CD4-positive, CD25-positive, alpha-beta regulatory T cell (primary cell): ENCODE measurements around the gene TLX1. TPM values are rescaled to one million over a fixed set of nuclear protein-coding genes. Genes with fewer than 3 reads are reported as not detected.

ENCODE experiments used
- ATAC-seq, 2 donors: fragments of 150-1000 bp; cut with Tn5 transposase; one replicate each; pipeline ENCODE4 v1.10.0; 2021; ENCODE audit warnings: low read depth in 2 of 2, moderate number of reproducible peaks in 2 of 2, moderate library complexity in 1 of 2
- DNase-seq, 3 donors: peaks; one replicate each; pipeline versions ENCODE4 v3.0.0 to v3.0.0-alpha.2; 2012 to 2022; ENCODE audit warnings: mixed read lengths in 1 of 3
- H3K27ac ChIP-seq: one replicate; pipeline ENCODE4 v1.7.0; 2013; ENCODE audit warnings: mild to moderate bottlenecking, low read length; ENCODE audit not compliant: insufficient read depth, poor library complexity, severe bottlenecking
- H3K27me3 ChIP-seq: one replicate; pipeline ENCODE4 v1.7.0; 2013; ENCODE audit warnings: low read length; ENCODE audit not compliant: control insufficient read depth, insufficient read depth
- H3K36me3 ChIP-seq: one replicate; pipeline ENCODE4 v1.7.0; 2013; ENCODE audit warnings: mild to moderate bottlenecking, low read length, moderate library complexity; ENCODE audit not compliant: control insufficient read depth, insufficient read depth
- H3K4me1 ChIP-seq: 2 replicates; pipeline ENCODE4 v1.7.0; 2013; ENCODE audit warnings: mild to moderate bottlenecking, low read length; ENCODE audit not compliant: insufficient read depth, control insufficient read depth, poor library complexity, severe bottlenecking
- H3K4me3 ChIP-seq: one replicate; pipeline ENCODE4 v1.7.0; 2013; ENCODE audit warnings: low read depth, mild to moderate bottlenecking, low read length, moderate library complexity
- H3K9me3 ChIP-seq, 2 experiments: 1 replicate in 1 of 2; 2 replicates in 1 of 2; pipeline ENCODE4 v1.7.0; 2013; ENCODE audit warnings: low read length in 2 of 2, mild to moderate bottlenecking in 1 of 2, moderate library complexity in 1 of 2; ENCODE audit not compliant: control insufficient read depth in 2 of 2
- H3K27ac Mint-ChIP-seq, 3 donors: one replicate each; pipeline ENCODE4 v1.8.0; 2020 to 2022; ENCODE audit warnings: mild to moderate bottlenecking in 3 of 3, mixed read lengths in 3 of 3, moderate library complexity in 2 of 3
- H3K27me3 Mint-ChIP-seq: one replicate; pipeline ENCODE4 v1.8.0; 2022; ENCODE audit warnings: mild to moderate bottlenecking, mixed read lengths
- H3K36me3 Mint-ChIP-seq: one replicate; pipeline ENCODE4 v1.8.0; 2020; ENCODE audit warnings: mixed read lengths
- H3K4me1 Mint-ChIP-seq, 4 donors: one replicate each; pipeline ENCODE4 v1.8.0; 2020 to 2022; ENCODE audit warnings: mixed read lengths in 4 of 4, mild to moderate bottlenecking in 1 of 4
- H3K4me3 Mint-ChIP-seq, 4 donors: one replicate each; pipeline ENCODE4 v1.8.0; 2020 to 2022; ENCODE audit warnings: mild to moderate bottlenecking in 4 of 4, mixed read lengths in 4 of 4, moderate library complexity in 3 of 4
- H3K9me3 Mint-ChIP-seq, 7 donors: one replicate each; pipeline ENCODE4 v1.8.0; 2020 to 2022; ENCODE audit warnings: mixed read lengths in 7 of 7, mild to moderate bottlenecking in 3 of 7, moderate library complexity in 2 of 7
- polyA plus RNA-seq, 4 donors: library from polyadenylated mRNA; unstranded; fragments of 300-500 nt; fragmentation: Illumina TruSeq; gene quantifications; one replicate each; pipeline ENCODE4 v1.2.3, GENCODE V29; 2021
- total RNA-seq: library from RNA; stranded (reverse); gene quantifications from one replicate; pipeline ENCODE4 v1.2.3, GENCODE V29; 2022

Gene TLX1
- total and polyA plus RNA-seq, 5 donors from 2014 or later, result not detected

DNA sequence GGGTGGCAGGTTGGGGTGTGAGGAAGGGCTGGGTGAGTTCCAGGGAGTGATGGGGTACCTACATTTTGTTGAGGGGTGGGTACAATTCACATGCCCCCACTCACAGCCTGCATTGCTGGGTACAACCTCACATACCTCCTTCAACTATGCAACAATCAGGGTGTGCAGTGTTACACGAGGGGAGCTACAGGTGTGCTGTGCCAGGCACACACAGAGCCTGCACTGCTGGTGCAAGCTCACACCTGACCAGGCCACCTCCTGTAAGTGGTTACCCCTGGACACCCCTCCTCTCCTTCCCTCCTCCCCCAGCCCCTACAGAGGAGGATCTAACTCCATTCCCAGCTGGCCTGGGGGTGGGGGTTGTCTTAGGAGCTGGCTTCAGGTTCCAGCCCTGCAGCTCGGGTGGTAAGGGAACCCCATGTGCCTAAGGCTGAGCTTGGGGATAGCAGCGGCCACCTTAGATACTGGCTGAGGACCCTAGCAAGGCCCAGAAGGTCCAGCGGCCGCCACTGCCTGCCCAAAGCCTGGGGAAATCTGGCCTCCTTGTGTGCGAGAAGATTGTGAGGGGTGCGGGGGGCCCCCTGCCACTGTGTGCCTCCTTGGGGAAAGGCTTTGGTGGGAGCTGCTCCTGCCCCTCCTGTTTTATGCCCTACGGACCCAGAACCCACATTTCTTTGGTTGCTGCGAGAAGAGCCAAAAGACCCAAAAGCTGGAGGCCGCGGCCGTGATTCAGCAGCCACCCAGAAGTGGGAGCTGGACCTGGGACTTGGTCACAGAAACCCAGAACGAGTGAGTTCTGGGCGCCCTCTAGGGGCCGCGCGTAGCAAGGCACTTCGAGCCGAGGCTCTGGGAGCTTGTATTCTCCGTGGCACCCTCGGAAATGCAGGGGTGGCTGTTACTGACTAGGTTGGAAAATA, 10.8 kb downstream of the TLX1 start:
- Histone ChIP-seq H3K9me3 (no peaks in the 10 kb centered on the region), H3K27ac (no peak overlapping the region), H3K36me3 (no peaks in the 10 kb centered on the region), H3K4me3 (peak overlapping the region; percentile 43), H3K27me3 (peaks cover 43% of the 10 kb centered on the region), H3K4me1 (peaks cover 23% of the 10 kb centered on the region)
- Mint-ChIP-seq H3K4me1 (peaks cover 5 to 48% (median 13%) of the 10 kb centered on the region in 4 donors), H3K36me3 (no peaks in the 10 kb centered on the region), H3K4me3 (no peak overlapping the region), H3K27me3 (peaks cover 94% of the 10 kb centered on the region), H3K9me3 (no peaks in the 10 kb centered on the region), H3K27ac (no peak overlapping the region)
- ATAC-seq (peak; percentile 76 to 79), DNase-seq (peak; percentile 62 to 81 (median 74))

- Histone ChIP-seq H3K4me1 (peaks cover 20% of the 10 kb centered on the region), H3K9me3 (no peaks in the 10 kb centered on the region), H3K27me3 (peaks cover 45% of the 10 kb centered on the region), H3K4me3 (peak overlapping the region; percentile 43), H3K27ac (no peak overlapping the region), H3K36me3 (no peaks in the 10 kb centered on the region)
- DNase-seq (no peak), ATAC-seq (no peak)
- Mint-ChIP-seq H3K4me1 (peaks cover 5 to 47% (median 12%) of the 10 kb centered on the region in 4 donors), H3K27ac (no peak overlapping the region), H3K27me3 (peaks cover 94% of the 10 kb centered on the region), H3K36me3 (no peaks in the 10 kb centered on the region), H3K9me3 (no peaks in the 10 kb centered on the region), H3K4me3 (no peak overlapping the region)
These were observed 11.6 kb downstream of the TLX1 start for GRCh38 chr10:101142533-101143344.

DNA sequence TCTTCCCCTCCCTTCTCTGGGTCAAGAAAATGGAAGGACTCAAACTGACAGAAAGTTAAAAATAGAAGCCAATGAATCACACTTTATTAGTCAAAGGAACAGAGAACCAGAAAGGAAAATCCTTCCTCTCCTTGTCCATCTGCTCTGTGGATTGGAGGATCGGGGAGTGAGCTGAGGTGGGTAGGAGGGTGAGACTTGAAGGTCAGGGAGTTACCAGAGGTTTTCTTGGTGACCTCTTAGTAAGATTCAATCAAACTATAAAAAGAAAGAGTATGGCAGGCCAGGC, 12.2 kb downstream of the TLX1 start:
- no peaks in the 10 kb centered on the region for H3K36me3 ChIP-seq
- DNase-seq (no peak), ATAC-seq (no peak)
- Mint-ChIP-seq H3K4me3 (no peak overlapping the region), H3K27me3 (peaks cover 94% of the 10 kb centered on the region), H3K36me3 (no peaks in the 10 kb centered on the region), H3K27ac (no peak overlapping the region), H3K9me3 (no peaks in the 10 kb centered on the region), H3K4me1 (peaks cover 4 to 42% (median 8%) of the 10 kb centered on the region in 4 donors)
- peaks cover 45% of the 10 kb centered on the region for H3K27me3 ChIP-seq
- no peak overlapping the region for H3K27ac ChIP-seq
- H3K4me3 ChIP-seq, result no peak overlapping the region
- H3K4me1 ChIP-seq, result peaks cover 20% of the 10 kb centered on the region
- H3K9me3 ChIP-seq, result no peaks in the 10 kb centered on the region

- Mint-ChIP-seq H3K36me3 (no peaks in the 10 kb centered on the region), H3K27ac (no peak overlapping the region), H3K4me1 (peaks cover 4 to 36% (median 4%) of the 10 kb centered on the region in 4 donors), H3K27me3 (peaks cover 92% of the 10 kb centered on the region), H3K4me3 (no peak overlapping the region), H3K9me3 (peaks cover 0 to 2% (median 0%) of the 10 kb centered on the region in 7 donors)
- Histone ChIP-seq H3K4me1 (peaks cover 20% of the 10 kb centered on the region), H3K27ac (no peak overlapping the region), H3K4me3 (no peak overlapping the region), H3K27me3 (peaks cover 42% of the 10 kb centered on the region), H3K36me3 (no peaks in the 10 kb centered on the region), H3K9me3 (peaks cover 0 to 4% of the 10 kb centered on the region in 2 experiments)
- DNase-seq (no peak), ATAC-seq (no peak)
These were observed 13.0 kb downstream of the TLX1 start for GRCh38 chr10:101144053-101144452.

- no peak overlapping the region for H3K4me3 Mint-ChIP-seq
These were observed 14.0 kb downstream of the TLX1 start for GRCh38 chr10:101145145-101145544.

DNA sequence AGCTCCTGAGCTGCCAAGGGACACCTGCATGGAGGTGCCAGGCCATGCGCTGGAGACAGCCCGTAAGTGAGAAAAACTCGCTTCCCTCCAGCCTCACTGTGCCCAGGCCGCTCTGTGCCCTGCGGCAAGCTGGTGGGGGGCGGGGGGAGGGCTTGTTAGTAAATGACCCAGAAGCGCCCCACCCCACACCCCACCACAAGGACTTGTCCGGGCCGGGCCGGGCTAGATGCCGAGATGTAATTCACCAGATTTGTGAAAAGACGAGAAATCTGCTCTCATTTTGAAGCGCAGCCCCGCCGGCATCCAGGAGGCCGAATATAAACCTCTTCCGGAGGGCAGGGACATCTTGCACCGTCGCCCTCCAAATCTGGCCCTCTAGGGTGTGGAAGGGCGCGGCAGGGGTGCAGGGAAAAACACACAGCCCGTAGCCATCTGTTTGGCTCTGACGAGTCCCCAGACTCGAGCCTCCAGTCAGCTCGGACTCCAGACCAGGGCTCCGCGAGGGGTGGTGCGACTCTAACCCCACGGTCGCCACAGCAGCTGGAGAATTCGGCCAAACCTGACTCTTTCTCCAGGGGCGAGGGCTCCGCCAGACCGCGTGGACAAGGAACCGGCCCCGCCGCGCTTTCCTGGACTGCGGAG, 14.8 kb downstream of the TLX1 start:
- Histone ChIP-seq H3K4me1 (peaks cover 11% of the 10 kb centered on the region), H3K9me3 (peaks cover 0 to 6% of the 10 kb centered on the region in 2 experiments), H3K27ac (no peak overlapping the region), H3K36me3 (no peaks in the 10 kb centered on the region), H3K27me3 (peaks cover 50% of the 10 kb centered on the region), H3K4me3 (no peak overlapping the region)
- ATAC-seq, result no peak
- Mint-ChIP-seq H3K4me3 (no peak overlapping the region), H3K9me3 (peaks cover 0 to 4% (median 0%) of the 10 kb centered on the region in 7 donors), H3K4me1 (peaks cover 4 to 19% (median 4%) of the 10 kb centered on the region in 4 donors), H3K27ac (no peak overlapping the region), H3K36me3 (no peaks in the 10 kb centered on the region), H3K27me3 (peaks cover 94% of the 10 kb centered on the region)
- DNase-seq, result no peak

More at GRCh38 chr10:101145145-101145544, 14.0 kb downstream of the TLX1 start:
- Histone ChIP-seq H3K9me3 (peaks cover 0 to 6% of the 10 kb centered on the region in 2 experiments), H3K27me3 (peaks cover 49% of the 10 kb centered on the region), H3K36me3 (no peaks in the 10 kb centered on the region), H3K27ac (no peak overlapping the region), H3K4me3 (no peak overlapping the region), H3K4me1 (peaks cover 17% of the 10 kb centered on the region)
- DNase-seq (no peak), ATAC-seq (no peak)
- Mint-ChIP-seq H3K27ac (no peak overlapping the region), H3K4me1 (peaks cover 4 to 26% (median 4%) of the 10 kb centered on the region in 4 donors), H3K27me3 (peaks cover 95% of the 10 kb centered on the region), H3K36me3 (no peaks in the 10 kb centered on the region), H3K9me3 (peaks cover 0 to 4% (median 0%) of the 10 kb centered on the region in 7 donors)

DNA sequence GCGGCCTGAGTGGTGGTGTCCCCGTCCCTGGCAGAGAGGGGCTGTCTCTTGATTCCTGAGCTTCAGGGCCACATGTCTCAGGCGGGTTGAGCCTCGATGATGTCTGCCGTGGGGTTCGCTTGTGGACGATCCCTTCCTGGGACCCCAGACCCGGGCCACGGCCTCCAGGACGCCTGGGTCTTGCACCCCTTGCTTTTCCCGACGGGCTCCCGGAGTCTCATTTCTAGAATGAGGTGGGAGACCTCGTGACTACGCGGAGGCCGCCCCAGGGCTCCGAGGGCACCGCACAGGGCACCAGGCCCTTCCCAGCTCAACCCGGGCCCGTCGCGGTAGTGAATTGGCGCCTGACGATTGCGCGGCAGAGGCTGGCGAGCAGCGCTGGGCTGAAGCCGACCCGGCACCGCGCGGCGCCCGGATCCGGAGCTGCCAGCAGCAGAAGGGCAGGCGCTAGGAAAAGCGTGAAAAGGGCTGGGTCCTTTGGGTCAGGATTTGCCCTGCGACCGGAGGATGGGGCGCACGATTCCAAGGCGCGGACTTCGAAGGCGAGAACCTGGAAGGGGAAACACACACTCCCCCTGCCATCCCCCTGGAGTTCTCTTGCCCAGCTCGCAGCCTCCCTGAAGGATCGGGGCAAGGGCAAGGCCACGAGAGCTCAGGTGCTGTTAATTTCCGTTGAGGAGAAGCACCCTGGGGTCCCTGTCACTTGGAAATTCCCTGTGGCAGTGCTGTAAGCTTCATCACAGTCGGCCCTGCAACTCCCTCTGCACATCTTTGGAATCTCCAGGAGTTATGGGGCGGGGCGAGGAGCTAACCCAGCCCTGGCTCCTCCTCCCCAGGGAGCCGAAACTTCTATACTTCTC, 15.5 kb downstream of the TLX1 start:
- no peak overlapping the region for H3K4me3 ChIP-seq
- no peak overlapping the region for H3K27ac ChIP-seq
- DNase-seq (no peak), ATAC-seq (no peak)
- peaks cover 11% of the 10 kb centered on the region for H3K4me1 ChIP-seq
- Mint-ChIP-seq H3K4me3 (no peak overlapping the region), H3K9me3 (peaks cover 0 to 4% (median 0%) of the 10 kb centered on the region in 7 donors), H3K4me1 (peaks cover 4 to 15% (median 4%) of the 10 kb centered on the region in 4 donors), H3K27ac (no peak overlapping the region), H3K27me3 (peaks cover 94% of the 10 kb centered on the region), H3K36me3 (no peaks in the 10 kb centered on the region)
- peaks cover 54% of the 10 kb centered on the region for H3K27me3 ChIP-seq
- no peaks in the 10 kb centered on the region for H3K36me3 ChIP-seq
- peaks cover 0 to 6% of the 10 kb centered on the region in 2 experiments for H3K9me3 ChIP-seq
